Skeletal muscle cell (primary cell): ENCODE measurements around the gene ADGRA3.
"Not testable (repeated sequence)": the region's sequence is repeated elsewhere in the genome, so short reads cannot be mapped to it uniquely, and the experiment has no call there.

Experiments used
- DNase-seq: peaks from one replicate; pipeline ENCODE4 v3.0.0-alpha.2; 2010; ENCODE audit warnings: low read depth
- H3K4me3 ChIP-seq: 2 replicates; pipeline ENCODE4 v1.5.1; 2011; ENCODE audit warnings: low read depth, mild to moderate bottlenecking, control low read depth, low read length, moderate library complexity

Gene ADGRA3

GRCh38 chr4:22483551-22483981 is 32.3 kb downstream of the ADGRA3 start:
- peak; percentile 83 for DNase-seq

GRCh38 chr4:22482250-22483127 is 33.4 kb downstream of the ADGRA3 start:
- DNase-seq: no peak
- no peak overlapping the region for H3K4me3 ChIP-seq

More at GRCh38 chr4:22483551-22483981, 32.3 kb downstream of the ADGRA3 start:
- H3K4me3 ChIP-seq: no peak overlapping the region

- DNase-seq: no peak
- no peak overlapping the region for H3K4me3 ChIP-seq
Observed at GRCh38 chr4:22480675-22481327, 35.1 kb downstream of the ADGRA3 start.

GRCh38 chr4:22478426-22478825 is 37.4 kb downstream of the ADGRA3 start:
- no peak overlapping the region for H3K4me3 ChIP-seq
- no peak for DNase-seq

GRCh38 chr4:22477813-22478182 is 38.1 kb downstream of the ADGRA3 start:
- H3K4me3 ChIP-seq: no peak overlapping the region
- DNase-seq: no peak

- no peak for DNase-seq
- no peak overlapping the region for H3K4me3 ChIP-seq
Observed at GRCh38 chr4:22477136-22477812, 38.6 kb downstream of the ADGRA3 start.

- H3K4me3 ChIP-seq: no peak overlapping the region
- no peak for DNase-seq
Observed at GRCh38 chr4:22476011-22476410, 39.9 kb downstream of the ADGRA3 start.

- H3K4me3 ChIP-seq, DNase-seq: not testable (repeated sequence)
Observed at GRCh38 chr4:22475311-22475646, 40.6 kb downstream of the ADGRA3 start.

- no peak overlapping the region for H3K4me3 ChIP-seq
- peak; percentile 35 for DNase-seq
Observed at GRCh38 chr4:22474636-22475310, 41.1 kb downstream of the ADGRA3 start.

GRCh38 chr4:22473268-22473667 is 42.6 kb downstream of the ADGRA3 start:
- H3K4me3 ChIP-seq: no peak overlapping the region
- DNase-seq: peak; percentile 81

GRCh38 chr4:22471999-22472461 is 43.8 kb downstream of the ADGRA3 start:
- no peak overlapping the region for H3K4me3 ChIP-seq
- no peak for DNase-seq

GRCh38 chr4:22471419-22471818 is 44.4 kb downstream of the ADGRA3 start:
- H3K4me3 ChIP-seq: no peak overlapping the region
- DNase-seq: no peak

- H3K4me3 ChIP-seq: no peak overlapping the region
- DNase-seq: no peak
Observed at GRCh38 chr4:22466581-22466980, 49.3 kb downstream of the ADGRA3 start.

- no peak overlapping the region for H3K4me3 ChIP-seq
- DNase-seq: no peak
Observed at GRCh38 chr4:22465996-22466395, 49.9 kb downstream of the ADGRA3 start.

GRCh38 chr4:22465349-22465748 is 50.5 kb downstream of the ADGRA3 start:
- no peak for DNase-seq
- H3K4me3 ChIP-seq: no peak overlapping the region

- no peak for DNase-seq
- H3K4me3 ChIP-seq: no peak overlapping the region
Observed at GRCh38 chr4:22463179-22463578, 52.7 kb downstream of the ADGRA3 start.

- H3K4me3 ChIP-seq: no peak overlapping the region
- DNase-seq: no peak
Observed at GRCh38 chr4:22462688-22463087, 53.2 kb downstream of the ADGRA3 start.

- no peak overlapping the region for H3K4me3 ChIP-seq
- no peak for DNase-seq
Observed at GRCh38 chr4:22460266-22460665, 55.6 kb downstream of the ADGRA3 start.

- no peak for DNase-seq
- no peak overlapping the region for H3K4me3 ChIP-seq
Observed at GRCh38 chr4:22458098-22458497, 57.8 kb downstream of the ADGRA3 start.

GRCh38 chr4:22457348-22457747 is 58.5 kb downstream of the ADGRA3 start:
- no peak for DNase-seq
- no peak overlapping the region for H3K4me3 ChIP-seq
